ENCODE data around the gene LRRK2.
"Not testable (repeated sequence)": the region's sequence is repeated elsewhere in the genome, so short reads cannot be mapped to it uniquely, and the experiment has no call there.

The LRRK2 gene

DNA sequence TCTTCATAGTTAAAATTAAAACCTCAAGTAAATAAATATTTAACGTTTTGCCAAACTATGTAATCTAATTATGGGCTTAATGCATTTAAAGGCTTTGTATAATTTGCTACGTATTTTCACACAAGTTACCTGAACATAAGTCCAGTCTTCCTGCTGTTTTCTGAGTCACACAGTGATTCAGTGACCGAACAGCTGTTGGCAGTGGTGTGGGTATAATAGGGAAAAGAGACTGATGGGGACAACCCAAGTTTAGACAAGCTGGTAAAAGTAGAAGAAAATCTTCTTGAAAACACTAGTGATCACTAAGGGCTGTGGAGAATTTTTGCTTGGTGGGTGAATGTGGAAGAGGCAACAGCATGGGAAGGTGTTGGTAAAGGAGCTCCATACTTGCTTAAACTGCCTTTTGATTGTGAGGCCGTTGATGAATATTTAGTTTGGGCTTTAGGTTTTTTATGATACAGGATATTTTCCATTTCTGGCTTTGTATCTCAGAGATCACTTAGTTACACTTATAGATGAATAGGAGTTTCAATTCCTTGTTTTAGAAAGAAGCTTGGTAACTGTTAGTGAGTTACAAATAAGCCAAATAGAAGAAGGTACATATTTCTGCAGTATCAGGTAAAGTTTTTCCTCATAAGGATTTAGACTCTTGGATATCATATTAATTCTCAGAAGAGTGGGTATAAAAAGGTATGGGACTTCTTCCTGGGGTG, 23.9 kb downstream of the LRRK2 start:
- Histone ChIP-seq H3K79me2 (ENCODE audit: insufficient read depth, low read length) (no peaks in the 10 kb centered on the region), H3K4me3 (ENCODE audit: low read length, poor library complexity, severe bottlenecking) (no peak overlapping the region), H3F3A (ENCODE audit: low read depth) (no peaks in the 10 kb centered on the region), H4K20me1 (ENCODE audit: insufficient read depth, low read length, poor library complexity, severe bottlenecking) (no peaks in the 10 kb centered on the region), H3K9me2 (replicated peaks; ENCODE audit: low read depth, low read length) (no peaks in the 10 kb centered on the region), H2AFZ (ENCODE audit: low read length) (no peak overlapping the region), H3K9me3 (ENCODE audit: insufficient read depth, low read depth, low read length) (no peaks in the 10 kb centered on the region), H3K9ac (ENCODE audit: low read depth, low read length, poor library complexity, severe bottlenecking) (no peak overlapping the region), H3K36me3 (ENCODE audit: insufficient read depth, low read length) (no peaks in the 10 kb centered on the region), H3K27me3 (ENCODE audit: insufficient read depth, low read length, poor library complexity, severe bottlenecking) (no peaks in the 10 kb centered on the region), H3K4me2 (ENCODE audit: low read depth, low read length, poor library complexity, severe bottlenecking) (no peak overlapping the region), H3K4me1 (ENCODE audit: insufficient read depth, low read length, poor library complexity, severe bottlenecking) (no peaks in the 10 kb centered on the region)
- TF ChIP-seq CTCF (conservative IDR thresholded peaks at IDR 0.05; ENCODE audit: low read length) = no peak
- no peak for TF ChIP-seq EZH2phosphoT487 (IDR thresholded peaks at IDR 0.05; ENCODE audit: borderline replicate concordance)

GRCh38 chr12:40250652-40251051, 25.9 kb downstream of the LRRK2 start:
- H3K9me2 ChIP-seq (replicated peaks; ENCODE audit: low read depth, low read length); H3K36me3 ChIP-seq (ENCODE audit: insufficient read depth, low read length); H3K27me3 ChIP-seq (ENCODE audit: insufficient read depth, low read length, poor library complexity, severe bottlenecking); H3F3A ChIP-seq (ENCODE audit: low read depth); H3K79me2 ChIP-seq (ENCODE audit: insufficient read depth, low read length); H2AFZ ChIP-seq (ENCODE audit: low read length); H3K9me3 ChIP-seq (ENCODE audit: insufficient read depth, low read depth, low read length); H4K20me1 ChIP-seq (ENCODE audit: insufficient read depth, low read length, poor library complexity, severe bottlenecking); H3K4me2 ChIP-seq (ENCODE audit: low read depth, low read length, poor library complexity, severe bottlenecking); H3K9ac ChIP-seq (ENCODE audit: low read depth, low read length, poor library complexity, severe bottlenecking); H3K4me1 ChIP-seq (ENCODE audit: insufficient read depth, low read length, poor library complexity, severe bottlenecking); H3K4me3 ChIP-seq (ENCODE audit: low read length, poor library complexity, severe bottlenecking): not testable (repeated sequence)

DNA sequence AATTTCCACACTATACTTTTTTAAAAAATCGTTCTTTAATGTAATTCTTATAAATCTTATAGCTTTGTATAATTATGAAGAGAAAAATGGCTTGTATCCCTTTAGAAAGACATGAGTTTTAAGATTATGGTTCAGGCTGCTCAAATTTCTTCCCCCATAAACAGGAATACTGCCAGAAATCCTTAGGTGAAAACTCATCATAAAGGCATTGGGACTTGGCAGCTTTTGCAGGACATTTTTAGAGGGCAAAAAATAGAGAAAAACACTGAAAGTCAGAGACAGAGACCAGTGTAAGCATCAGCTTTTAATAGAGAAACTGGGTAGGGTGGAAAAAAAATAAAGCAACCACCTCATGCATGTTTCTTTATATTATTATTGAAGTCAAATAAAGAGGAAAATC, 29.1 kb downstream of the LRRK2 start:
- Histone ChIP-seq H3K9me3 (ENCODE audit: insufficient read depth, low read depth, low read length) (no peaks in the 10 kb centered on the region), H3K4me1 (ENCODE audit: insufficient read depth, low read length, poor library complexity, severe bottlenecking) (no peaks in the 10 kb centered on the region), H3K4me2 (ENCODE audit: low read depth, low read length, poor library complexity, severe bottlenecking) (no peak overlapping the region), H4K20me1 (ENCODE audit: insufficient read depth, low read length, poor library complexity, severe bottlenecking) (no peaks in the 10 kb centered on the region), H3K9me2 (replicated peaks; ENCODE audit: low read depth, low read length) (no peaks in the 10 kb centered on the region), H3K79me2 (ENCODE audit: insufficient read depth, low read length) (no peaks in the 10 kb centered on the region), H3K27me3 (ENCODE audit: insufficient read depth, low read length, poor library complexity, severe bottlenecking) (no peaks in the 10 kb centered on the region), H3F3A (ENCODE audit: low read depth) (no peaks in the 10 kb centered on the region), H3K9ac (ENCODE audit: low read depth, low read length, poor library complexity, severe bottlenecking) (no peak overlapping the region), H3K36me3 (ENCODE audit: insufficient read depth, low read length) (no peaks in the 10 kb centered on the region), H2AFZ (ENCODE audit: low read length) (no peak overlapping the region), H3K4me3 (ENCODE audit: low read length, poor library complexity, severe bottlenecking) (no peak overlapping the region)
- TF ChIP-seq CTCF (conservative IDR thresholded peaks at IDR 0.05; ENCODE audit: low read length) (no peak), EZH2phosphoT487 (IDR thresholded peaks at IDR 0.05; ENCODE audit: borderline replicate concordance) (no peak)

DNA sequence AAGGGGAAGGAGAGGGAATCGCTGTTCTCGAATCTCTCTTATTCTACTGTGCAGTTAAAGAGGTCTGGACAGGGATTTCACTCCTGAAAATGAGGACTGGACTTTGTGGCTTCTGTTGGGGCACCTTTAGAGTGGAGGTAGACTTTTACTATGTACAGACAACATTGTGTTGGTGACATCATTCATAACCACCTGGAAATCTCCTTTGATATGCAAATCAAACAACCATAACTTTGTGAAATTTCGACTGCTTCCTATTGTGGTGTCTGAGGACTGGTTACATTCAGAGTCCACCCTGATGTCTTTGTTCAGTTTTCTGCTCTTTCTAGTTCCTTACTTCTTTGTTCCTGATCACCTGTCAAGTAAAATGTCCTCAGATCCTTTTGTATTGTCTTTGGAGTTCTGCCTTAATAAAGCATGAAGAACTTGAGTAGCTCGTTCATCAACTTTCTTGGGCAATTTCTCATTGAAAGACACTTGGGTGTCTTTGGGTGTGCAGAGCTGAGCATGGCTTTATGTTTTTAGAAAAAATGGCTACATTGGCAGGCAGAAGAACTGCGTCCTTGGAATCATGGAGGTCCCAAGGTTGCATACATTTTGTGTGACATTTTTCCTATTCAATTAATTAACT, 29.8 kb downstream of the LRRK2 start:
- H3K4me3 ChIP-seq (ENCODE audit: low read length, poor library complexity, severe bottlenecking) = no peak overlapping the region
- H3K9ac ChIP-seq (ENCODE audit: low read depth, low read length, poor library complexity, severe bottlenecking) = no peak overlapping the region
- no peak overlapping the region for H2AFZ ChIP-seq (ENCODE audit: low read length)
- no peaks in the 10 kb centered on the region for H3K27me3 ChIP-seq (ENCODE audit: insufficient read depth, low read length, poor library complexity, severe bottlenecking)
- H3K9me3 ChIP-seq (ENCODE audit: insufficient read depth, low read depth, low read length) = no peaks in the 10 kb centered on the region
- no peaks in the 10 kb centered on the region for H3K36me3 ChIP-seq (ENCODE audit: insufficient read depth, low read length)
- no peaks in the 10 kb centered on the region for H3K4me1 ChIP-seq (ENCODE audit: insufficient read depth, low read length, poor library complexity, severe bottlenecking)
- H3K79me2 ChIP-seq (ENCODE audit: insufficient read depth, low read length) = no peaks in the 10 kb centered on the region
- no peaks in the 10 kb centered on the region for H3K9me2 ChIP-seq (replicated peaks; ENCODE audit: low read depth, low read length)
- no peaks in the 10 kb centered on the region for H3F3A ChIP-seq (ENCODE audit: low read depth)
- TF ChIP-seq EZH2phosphoT487 (IDR thresholded peaks at IDR 0.05; ENCODE audit: borderline replicate concordance) (no peak), CTCF (conservative IDR thresholded peaks at IDR 0.05; ENCODE audit: low read length) (no peak)
- H3K4me2 ChIP-seq (ENCODE audit: low read depth, low read length, poor library complexity, severe bottlenecking) = no peak overlapping the region
- H4K20me1 ChIP-seq (ENCODE audit: insufficient read depth, low read length, poor library complexity, severe bottlenecking) = no peaks in the 10 kb centered on the region
